ENCODE results near the gene WDR75. TPM values are rescaled to one million over a fixed set of nuclear protein-coding genes. Genes with fewer than 3 reads are reported as not detected.
A peak's percentile ranks its signal among the peaks of the same experiment; 100 is the strongest.

Gene WDR75
- polyA plus RNA-seq, 1 experiment, result 30.7 TPM

- CTCF ChIA-PET, result interaction anchor here (0.6 to 2.4 kb wide), 16 partner anchors 15 to 1913 kb away, joined by 3 to 8 read pairs (median 4); partner anchors contain the start of gene COL5A2
- Histone ChIP-seq H3K27me3 (ENCODE audit: control insufficient read depth, insufficient read depth, low read length) (no peaks in the 10 kb centered on the region), H3K4me3 (ENCODE audit: low read depth, low read length) (no peak overlapping the region), H3K36me3 (ENCODE audit: control insufficient read depth, insufficient read depth, low read length) (no peaks in the 10 kb centered on the region)
- TF ChIP-seq CTCF (IDR thresholded peaks at IDR 0.05; ENCODE audit: insufficient read depth, low read depth, low read length), result peak; percentile 58
- no peak for DNase-seq (ENCODE audit: low read depth)
- POLR2A ChIA-PET, result interaction anchor here (0.6 kb wide), 1 partner anchor 888 kb away, joined by 3 read pairs; no protein-coding TSS in a partner anchor
Measured at GRCh38 chr2:189412330-189412953, 28.8 kb upstream of the WDR75 start.

- no peak for TF ChIP-seq CTCF (IDR thresholded peaks at IDR 0.05; ENCODE audit: insufficient read depth, low read depth, low read length)
- Histone ChIP-seq H3K36me3 (ENCODE audit: control insufficient read depth, insufficient read depth, low read length) (no peaks in the 10 kb centered on the region), H3K4me3 (ENCODE audit: low read depth, low read length) (no peak overlapping the region), H3K27me3 (ENCODE audit: control insufficient read depth, insufficient read depth, low read length) (no peaks in the 10 kb centered on the region)
- ChIA-PET CTCF (interaction anchor here (1.3 to 2.4 kb wide), 5 partner anchors 65 to 1913 kb away, joined by 4 to 5 read pairs (median 5); no protein-coding TSS in a partner anchor), POLR2A (no interaction called here)
- DNase-seq (ENCODE audit: low read depth), result no peak
Measured at GRCh38 chr2:189413249-189413648, 28.0 kb upstream of the WDR75 start.

GRCh38 chr2:189421644-189422043, 19.6 kb upstream of the WDR75 start:
- H3K27me3 ChIP-seq (ENCODE audit: control insufficient read depth, insufficient read depth, low read length), result no peaks in the 10 kb centered on the region
- H3K4me3 ChIP-seq (ENCODE audit: low read depth, low read length), result no peak overlapping the region
- no peak for DNase-seq (ENCODE audit: low read depth)
- H3K36me3 ChIP-seq (ENCODE audit: control insufficient read depth, insufficient read depth, low read length), result no peaks in the 10 kb centered on the region
- peak; percentile 25; the same call in 1 of the 2 replicates for TF ChIP-seq CTCF (IDR thresholded peaks at IDR 0.05; ENCODE audit: insufficient read depth, low read depth, low read length)
- CTCF ChIA-PET, result no interaction called here
- POLR2A ChIA-PET, result no interaction called here

- CTCF ChIA-PET, result no interaction called here
- no peak for TF ChIP-seq CTCF (IDR thresholded peaks at IDR 0.05; ENCODE audit: insufficient read depth, low read depth, low read length)
- DNase-seq (ENCODE audit: low read depth), result no peak
- POLR2A ChIA-PET, result no interaction called here
- Histone ChIP-seq H3K27me3 (ENCODE audit: control insufficient read depth, insufficient read depth, low read length) (no peaks in the 10 kb centered on the region), H3K4me3 (ENCODE audit: low read depth, low read length) (no peak overlapping the region), H3K36me3 (ENCODE audit: control insufficient read depth, insufficient read depth, low read length) (no peaks in the 10 kb centered on the region)
Measured at GRCh38 chr2:189424961-189425360, 16.3 kb upstream of the WDR75 start.

GRCh38 chr2:189425676-189426075, 15.6 kb upstream of the WDR75 start:
- no peaks in the 10 kb centered on the region for H3K36me3 ChIP-seq (ENCODE audit: control insufficient read depth, insufficient read depth, low read length)
- CTCF ChIA-PET, result no interaction called here
- H3K4me3 ChIP-seq (ENCODE audit: low read depth, low read length), result no peak overlapping the region
- H3K27me3 ChIP-seq (ENCODE audit: control insufficient read depth, insufficient read depth, low read length), result no peaks in the 10 kb centered on the region
- TF ChIP-seq CTCF (IDR thresholded peaks at IDR 0.05; ENCODE audit: insufficient read depth, low read depth, low read length), result no peak
- POLR2A ChIA-PET, result no interaction called here
- DNase-seq (ENCODE audit: low read depth), result no peak

Measured in BJ (cell line).